Measurements from ENCODE around the gene PKHD1.
"Not testable (repeated sequence)": the region's sequence is repeated elsewhere in the genome, so short reads cannot be mapped to it uniquely, and the experiment has no call there.

PKHD1 gene

GRCh38 chr6:51960419-51960818 is 127.0 kb downstream of the PKHD1 start:
- Histone ChIP-seq H3K4me3 (no peak overlapping the region), H3K27ac (no peak overlapping the region)
- no peak for TF ChIP-seq CTCF (IDR thresholded peaks at IDR 0.05)
- no peak for DNase-seq (ENCODE audit: low spot score)

- TF ChIP-seq CTCF (IDR thresholded peaks at IDR 0.05) = peak; percentile 33
- DNase-seq (ENCODE audit: low spot score) = no peak
- H3K27ac ChIP-seq = no peak overlapping the region
- H3K4me3 ChIP-seq = no peak overlapping the region
These were observed 127.5 kb downstream of the PKHD1 start for GRCh38 chr6:51959744-51960383.

- DNase-seq (ENCODE audit: low spot score) = no peak
- Histone ChIP-seq H3K4me3 (no peak overlapping the region), H3K27ac (no peak overlapping the region)
- no peak for TF ChIP-seq CTCF (IDR thresholded peaks at IDR 0.05)
These were observed 132.7 kb downstream of the PKHD1 start for GRCh38 chr6:51954681-51955080.

- DNase-seq (ENCODE audit: low spot score) = no peak
- no peak for TF ChIP-seq CTCF (IDR thresholded peaks at IDR 0.05)
- H3K27ac ChIP-seq = no peak overlapping the region
- H3K4me3 ChIP-seq = no peak overlapping the region
These were observed 134.2 kb downstream of the PKHD1 start for GRCh38 chr6:51953246-51953645.

- no peak overlapping the region for H3K4me3 ChIP-seq
- TF ChIP-seq CTCF (IDR thresholded peaks at IDR 0.05) = no peak
- no peak for DNase-seq (ENCODE audit: low spot score)
- H3K27ac ChIP-seq = no peak overlapping the region
These were observed 135.5 kb downstream of the PKHD1 start for GRCh38 chr6:51951924-51952323.

- DNase-seq (ENCODE audit: low spot score) = no peak
- Histone ChIP-seq H3K4me3 (no peak overlapping the region), H3K27ac (no peak overlapping the region)
- no peak for TF ChIP-seq CTCF (IDR thresholded peaks at IDR 0.05)
These were observed 137.9 kb downstream of the PKHD1 start for GRCh38 chr6:51949526-51949925.

GRCh38 chr6:51939695-51940094 is 147.7 kb downstream of the PKHD1 start:
- not testable (repeated sequence) for H3K27ac ChIP-seq; DNase-seq (ENCODE audit: low spot score); H3K4me3 ChIP-seq
